HEK293 (cell line): ENCODE measurements around the gene AFAP1L2.

Source experiments
- ZBTB7A ChIP-seq: fragments of 450-650 bp; formaldehyde crosslinking; IDR thresholded peaks from 2 replicates; pipeline ENCODE4 v1.5.1; 2016; ENCODE audit warnings: low read depth, missing biosample characterization, missing genetic modification characterization
- ZFP69B ChIP-seq: fragments of 450-650 bp; formaldehyde crosslinking; IDR thresholded peaks from 2 replicates; pipeline ENCODE4 v1.5.1; 2016; ENCODE audit warnings: missing biosample characterization, missing genetic modification characterization
- ZNF777 ChIP-seq: fragments of 450-650 bp; formaldehyde crosslinking; IDR thresholded peaks from 2 replicates; pipeline ENCODE4 v1.5.1; 2017; ENCODE audit warnings: missing biosample characterization, missing genetic modification characterization, borderline replicate concordance
- TF ChIP-seq, protein P1 (sequence below): fragments of 450-650 bp; formaldehyde crosslinking; IDR thresholded peaks from 2 replicates; pipeline ENCODE4 v1.5.1; 2016; ENCODE audit warnings: missing biosample characterization, missing genetic modification characterization, borderline replicate concordance
- TF ChIP-seq, protein P2 (sequence below): fragments of 450-650 bp; formaldehyde crosslinking; IDR thresholded peaks from 2 replicates; pipeline ENCODE4 v1.5.1; 2016; ENCODE audit warnings: missing biosample characterization, missing genetic modification characterization
- TF ChIP-seq, protein P3 (sequence below): fragments of 450-650 bp; formaldehyde crosslinking; IDR thresholded peaks from 2 replicates; pipeline ENCODE4 v1.5.1; 2016; ENCODE audit warnings: missing biosample characterization, missing genetic modification characterization, low read depth

DNA sequence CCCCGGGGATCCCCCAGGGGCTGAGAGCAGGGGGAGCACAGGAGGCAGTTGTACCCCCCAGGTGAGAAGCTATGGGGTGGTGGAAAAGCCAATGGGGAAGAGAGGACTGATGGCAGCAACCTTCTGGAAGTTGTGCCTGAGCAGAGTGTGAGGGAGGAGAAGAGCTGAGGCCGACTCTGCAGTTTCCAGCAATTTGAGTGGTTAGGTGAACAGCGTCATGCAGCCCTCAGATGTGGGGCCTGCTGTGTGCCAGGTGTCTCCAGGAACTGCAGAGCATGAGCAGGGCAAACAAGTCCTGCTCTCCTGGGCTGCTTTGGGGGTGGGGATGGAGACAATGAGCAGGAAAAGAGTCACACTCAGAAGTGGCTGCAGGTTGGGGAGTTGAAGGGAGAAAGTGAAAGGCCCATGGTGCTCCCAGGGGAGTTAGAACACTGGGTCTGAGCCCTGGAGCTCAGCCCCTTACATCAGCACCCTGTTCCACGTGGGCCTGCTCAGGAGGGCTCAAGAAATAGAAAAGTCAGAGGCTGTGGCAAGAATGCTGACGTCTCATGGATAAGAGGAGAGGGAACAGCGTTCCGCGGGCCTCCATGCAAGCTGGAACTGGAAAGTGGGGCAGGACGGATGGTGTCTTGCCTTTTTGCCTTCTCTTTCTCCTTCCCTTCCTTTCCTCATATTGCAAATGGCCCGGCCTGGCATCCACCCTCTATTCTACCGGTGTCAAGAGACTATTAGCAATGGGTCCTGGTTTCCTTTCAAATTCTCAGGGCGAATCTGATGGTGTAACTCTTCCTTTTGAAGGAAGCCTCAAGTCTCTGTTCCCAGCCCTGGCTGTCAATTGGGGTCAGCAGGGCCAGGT, 4.0 kb upstream of the AFAP1L2 start:
- TF ChIP-seq ZBTB7A (tag by site-specific recombination), result no peak
- TF ChIP-seq ZFP69B (tag by site-specific recombination), result no peak
- TF ChIP-seq ZNF777, result no peak
- TF ChIP-seq, protein P1, sequence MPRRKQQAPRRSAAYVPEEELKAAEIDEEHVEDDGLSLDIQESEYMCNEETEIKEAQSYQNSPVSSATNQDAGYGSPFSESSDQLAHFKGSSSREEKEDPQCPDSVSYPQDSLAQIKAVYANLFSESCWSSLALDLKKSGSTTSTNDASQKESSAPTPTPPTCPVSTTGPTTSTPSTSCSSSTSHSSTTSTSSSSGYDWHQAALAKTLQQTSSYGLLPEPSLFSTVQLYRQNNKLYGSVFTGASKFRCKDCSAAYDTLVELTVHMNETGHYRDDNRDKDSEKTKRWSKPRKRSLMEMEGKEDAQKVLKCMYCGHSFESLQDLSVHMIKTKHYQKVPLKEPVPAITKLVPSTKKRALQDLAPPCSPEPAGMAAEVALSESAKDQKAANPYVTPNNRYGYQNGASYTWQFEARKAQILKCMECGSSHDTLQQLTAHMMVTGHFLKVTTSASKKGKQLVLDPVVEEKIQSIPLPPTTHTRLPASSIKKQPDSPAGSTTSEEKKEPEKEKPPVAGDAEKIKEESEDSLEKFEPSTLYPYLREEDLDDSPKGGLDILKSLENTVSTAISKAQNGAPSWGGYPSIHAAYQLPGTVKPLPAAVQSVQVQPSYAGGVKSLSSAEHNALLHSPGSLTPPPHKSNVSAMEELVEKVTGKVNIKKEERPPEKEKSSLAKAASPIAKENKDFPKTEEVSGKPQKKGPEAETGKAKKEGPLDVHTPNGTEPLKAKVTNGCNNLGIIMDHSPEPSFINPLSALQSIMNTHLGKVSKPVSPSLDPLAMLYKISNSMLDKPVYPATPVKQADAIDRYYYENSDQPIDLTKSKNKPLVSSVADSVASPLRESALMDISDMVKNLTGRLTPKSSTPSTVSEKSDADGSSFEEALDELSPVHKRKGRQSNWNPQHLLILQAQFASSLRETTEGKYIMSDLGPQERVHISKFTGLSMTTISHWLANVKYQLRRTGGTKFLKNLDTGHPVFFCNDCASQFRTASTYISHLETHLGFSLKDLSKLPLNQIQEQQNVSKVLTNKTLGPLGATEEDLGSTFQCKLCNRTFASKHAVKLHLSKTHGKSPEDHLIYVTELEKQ, result no peak
- TF ChIP-seq, protein P2, sequence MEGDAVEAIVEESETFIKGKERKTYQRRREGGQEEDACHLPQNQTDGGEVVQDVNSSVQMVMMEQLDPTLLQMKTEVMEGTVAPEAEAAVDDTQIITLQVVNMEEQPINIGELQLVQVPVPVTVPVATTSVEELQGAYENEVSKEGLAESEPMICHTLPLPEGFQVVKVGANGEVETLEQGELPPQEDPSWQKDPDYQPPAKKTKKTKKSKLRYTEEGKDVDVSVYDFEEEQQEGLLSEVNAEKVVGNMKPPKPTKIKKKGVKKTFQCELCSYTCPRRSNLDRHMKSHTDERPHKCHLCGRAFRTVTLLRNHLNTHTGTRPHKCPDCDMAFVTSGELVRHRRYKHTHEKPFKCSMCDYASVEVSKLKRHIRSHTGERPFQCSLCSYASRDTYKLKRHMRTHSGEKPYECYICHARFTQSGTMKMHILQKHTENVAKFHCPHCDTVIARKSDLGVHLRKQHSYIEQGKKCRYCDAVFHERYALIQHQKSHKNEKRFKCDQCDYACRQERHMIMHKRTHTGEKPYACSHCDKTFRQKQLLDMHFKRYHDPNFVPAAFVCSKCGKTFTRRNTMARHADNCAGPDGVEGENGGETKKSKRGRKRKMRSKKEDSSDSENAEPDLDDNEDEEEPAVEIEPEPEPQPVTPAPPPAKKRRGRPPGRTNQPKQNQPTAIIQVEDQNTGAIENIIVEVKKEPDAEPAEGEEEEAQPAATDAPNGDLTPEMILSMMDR (tag by site-specific recombination), result no peak
- TF ChIP-seq, protein P3, sequence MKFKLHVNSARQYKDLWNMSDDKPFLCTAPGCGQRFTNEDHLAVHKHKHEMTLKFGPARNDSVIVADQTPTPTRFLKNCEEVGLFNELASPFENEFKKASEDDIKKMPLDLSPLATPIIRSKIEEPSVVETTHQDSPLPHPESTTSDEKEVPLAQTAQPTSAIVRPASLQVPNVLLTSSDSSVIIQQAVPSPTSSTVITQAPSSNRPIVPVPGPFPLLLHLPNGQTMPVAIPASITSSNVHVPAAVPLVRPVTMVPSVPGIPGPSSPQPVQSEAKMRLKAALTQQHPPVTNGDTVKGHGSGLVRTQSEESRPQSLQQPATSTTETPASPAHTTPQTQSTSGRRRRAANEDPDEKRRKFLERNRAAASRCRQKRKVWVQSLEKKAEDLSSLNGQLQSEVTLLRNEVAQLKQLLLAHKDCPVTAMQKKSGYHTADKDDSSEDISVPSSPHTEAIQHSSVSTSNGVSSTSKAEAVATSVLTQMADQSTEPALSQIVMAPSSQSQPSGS (tag by site-specific recombination), result no peak
